GM19238 (cell line): Measurements from ENCODE around the gene MBOAT1.

Source experiments
- DNase-seq: peaks from one replicate; pipeline ENCODE4 v3.0.0; 2011; ENCODE audit warnings: low spot score; ENCODE audit not compliant: insufficient read length

MBOAT1 gene

GRCh38 chr6:20234136-20234535, 21.9 kb upstream of the MBOAT1 start:
- no peak for DNase-seq

GRCh38 chr6:20233007-20233730, 20.9 kb upstream of the MBOAT1 start:
- DNase-seq = no peak

GRCh38 chr6:20232188-20232587, 19.9 kb upstream of the MBOAT1 start:
- no peak for DNase-seq

GRCh38 chr6:20230401-20231119, 18.3 kb upstream of the MBOAT1 start:
- DNase-seq = no peak

GRCh38 chr6:20229881-20230280, 17.6 kb upstream of the MBOAT1 start:
- no peak for DNase-seq

- DNase-seq = no peak
Measured at GRCh38 chr6:20227350-20227749, 15.1 kb upstream of the MBOAT1 start.

GRCh38 chr6:20223141-20223540, 10.9 kb upstream of the MBOAT1 start:
- DNase-seq = no peak

- no peak for DNase-seq
Measured at GRCh38 chr6:20221421-20221820, 9.2 kb upstream of the MBOAT1 start.

- no peak for DNase-seq
Measured at GRCh38 chr6:20220359-20220758, 8.1 kb upstream of the MBOAT1 start.

GRCh38 chr6:20217891-20218290, 5.6 kb upstream of the MBOAT1 start:
- DNase-seq = no peak

GRCh38 chr6:20217324-20217855, 5.1 kb upstream of the MBOAT1 start:
- no peak for DNase-seq

GRCh38 chr6:20215310-20215709, 3.0 kb upstream of the MBOAT1 start:
- DNase-seq = no peak

GRCh38 chr6:20213271-20213798, 1.1 kb upstream of the MBOAT1 start:
- DNase-seq = no peak

GRCh38 chr6:20211941-20212391, 303 bp downstream of the MBOAT1 start:
- peak; percentile 23 for DNase-seq

- no peak for DNase-seq
Measured at GRCh38 chr6:20211037-20211940, 980 bp downstream of the MBOAT1 start.

GRCh38 chr6:20210158-20210557, 2.1 kb downstream of the MBOAT1 start:
- no peak for DNase-seq

- no peak for DNase-seq
Measured at GRCh38 chr6:20208687-20209378, 3.4 kb downstream of the MBOAT1 start.

GRCh38 chr6:20207088-20207418, 5.2 kb downstream of the MBOAT1 start:
- no peak for DNase-seq

GRCh38 chr6:20205722-20206161, 6.5 kb downstream of the MBOAT1 start:
- no peak for DNase-seq

- no peak for DNase-seq
Measured at GRCh38 chr6:20204512-20204894, 7.8 kb downstream of the MBOAT1 start.
